GM23248 (cell line): ENCODE measurements around the gene PDE1A. TPM values are rescaled to one million over a fixed set of nuclear protein-coding genes. Genes with fewer than 3 reads are reported as not detected.
"Not testable (repeated sequence)": the region's sequence is repeated elsewhere in the genome, so short reads cannot be mapped to it uniquely, and the experiment has no call there.

Source experiments
- DNase-seq: peaks from one replicate; pipeline ENCODE4 v3.0.0-alpha.2; 2015
- H2AFZ ChIP-seq: fragments of 200-600 bp; sonication (generic); 2 replicates; pipeline ENCODE4 v1.6.1; 2016; ENCODE audit warnings: antibody characterized with exemption
- H3F3A ChIP-seq: fragments of 200-600 bp; sonication (generic); 2 replicates; pipeline ENCODE4 v1.6.1; 2016; ENCODE audit warnings: mild to moderate bottlenecking, antibody characterized with exemption, mixed run types; ENCODE audit not compliant: insufficient read depth
- H3K27ac ChIP-seq: fragments of 200-600 bp; sonication (generic); 2 replicates; pipeline ENCODE4 v1.5.1; 2016; ENCODE audit warnings: mild to moderate bottlenecking
- H3K27me3 ChIP-seq: fragments of 200-600 bp; sonication (generic); replicated peaks from 2 replicates; pipeline ENCODE4 v1.6.1; 2016; ENCODE audit warnings: mild to moderate bottlenecking; ENCODE audit not compliant: insufficient read depth
- H3K36me3 ChIP-seq: fragments of 200-600 bp; sonication (generic); 2 replicates; pipeline ENCODE4 v1.6.1; 2016; ENCODE audit warnings: low read depth, mild to moderate bottlenecking
- H3K4me1 ChIP-seq: fragments of 200-600 bp; sonication (generic); 2 replicates; pipeline ENCODE4 v1.6.1; 2016; ENCODE audit warnings: mild to moderate bottlenecking; ENCODE audit not compliant: insufficient read depth
- H3K4me2 ChIP-seq: fragments of 200-600 bp; sonication (generic); one replicate; pipeline ENCODE4 v1.6.1; 2016; ENCODE audit warnings: mild to moderate bottlenecking; ENCODE audit not compliant: unreplicated experiment
- H3K4me3 ChIP-seq: fragments of 200-600 bp; sonication (generic); 2 replicates; pipeline ENCODE4 v1.5.1; 2016; ENCODE audit warnings: mild to moderate bottlenecking
- H3K79me2 ChIP-seq: fragments of 200-600 bp; sonication (generic); 2 replicates; pipeline ENCODE4 v1.6.1; 2016; ENCODE audit warnings: mild to moderate bottlenecking; ENCODE audit not compliant: insufficient read depth
- H3K9ac ChIP-seq: fragments of 200-600 bp; sonication (generic); 2 replicates; pipeline ENCODE4 v1.6.1; 2016; ENCODE audit warnings: mild to moderate bottlenecking
- H3K9me2 ChIP-seq: fragments of 200-600 bp; sonication (generic); 2 replicates; pipeline ENCODE4 v1.6.1; 2016; ENCODE audit warnings: mixed run types, mild to moderate bottlenecking, moderate library complexity; ENCODE audit not compliant: insufficient read depth
- H3K9me3 ChIP-seq: fragments of 200-600 bp; sonication (generic); one replicate; pipeline ENCODE4 v1.6.1; 2017; ENCODE audit warnings: low read depth
- H4K20me1 ChIP-seq: fragments of 200-600 bp; sonication (generic); 2 replicates; pipeline ENCODE4 v1.6.0; 2016; ENCODE audit not compliant: insufficient read depth
- EZH2 ChIP-seq: fragments of 200-600 bp; sonication (generic); IDR thresholded peaks from 2 replicates; pipeline ENCODE4 v1.6.1; 2018; ENCODE audit warnings: antibody characterized with exemption, mild to moderate bottlenecking; ENCODE audit not compliant: insufficient read depth, poor library complexity, severe bottlenecking
- EZH2phosphoT487 ChIP-seq: fragments of 200-600 bp; sonication (generic); IDR thresholded peaks from 2 replicates; pipeline ENCODE4 v1.6.1; 2018; ENCODE audit warnings: antibody characterized with exemption, moderate library complexity, mild to moderate bottlenecking, low read depth; ENCODE audit not compliant: insufficient read depth
- WGBS, 2 experiments: methylation state at CpG; one replicate each; pipeline ENCODE4 v1.1.6; 2015 to 2017; ENCODE audit warnings: low lambda C conversion rate in 2 of 2, low coverage in 1 of 2; ENCODE audit errors: missing lambda C conversion rate in 2 of 2; 5-methylcytosine and 5-hydroxymethylcytosine counted together
- in situ Hi-C: fragments of 300-500 bp; cut with MboI; formaldehyde crosslinking; loops from 2 replicates; pipeline ENCODE4 v1.15.0; 2020
- polyA plus RNA-seq: library from polyadenylated mRNA; unstranded; fragments of >200 nt; fragmentation: Nextera tagmentation; extraction: Ambion mirVana; gene quantifications from 2 replicates; pipeline ENCODE4 v1.2.1, GENCODE V29; 2016
- total RNA-seq: library from RNA; depleted of rRNA; stranded (reverse); fragments of >200 nt; shearing (Covaris generic); gene quantifications from 2 replicates; pipeline ENCODE4 v1.2.3, GENCODE V29; 2014

Gene PDE1A
- total and polyA plus RNA-seq, 2 experiments from 2014 or later = 1.0 to 1.9 TPM

DNA sequence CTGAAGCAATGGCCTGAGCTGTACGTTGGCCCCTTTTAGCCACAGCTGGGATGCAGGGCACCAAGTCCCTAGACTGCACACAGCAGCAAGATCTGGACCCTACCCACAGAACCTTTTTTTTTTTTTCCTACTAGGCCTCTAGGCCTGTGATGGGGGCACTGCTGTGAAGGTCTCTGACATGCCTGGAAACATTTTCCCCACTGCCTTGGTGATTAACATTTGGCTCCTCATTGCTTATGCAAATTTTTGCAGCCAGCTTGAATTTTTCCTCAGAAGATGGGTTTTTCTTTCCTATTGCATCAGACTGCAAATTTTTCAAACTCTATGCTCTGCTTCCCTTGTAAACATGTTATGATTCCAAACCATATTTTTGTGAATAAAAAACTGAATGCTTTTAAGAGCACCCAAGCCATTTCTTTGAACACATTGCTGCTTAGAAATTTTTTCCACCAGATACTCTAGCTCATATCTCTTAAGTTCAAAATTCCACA, 33.5 kb downstream of the PDE1A start:
- Histone ChIP-seq H3K4me1 (no peaks in the 10 kb centered on the region), H3K27ac (no peak overlapping the region), H3F3A (no peaks in the 10 kb centered on the region), H3K36me3 (no peaks in the 10 kb centered on the region), H4K20me1 (no peaks in the 10 kb centered on the region), H3K9ac (no peak overlapping the region), H2AFZ (peak overlapping the region; percentile 53), H3K27me3 (no peaks in the 10 kb centered on the region), H3K9me2 (no peaks in the 10 kb centered on the region), H3K79me2 (no peaks in the 10 kb centered on the region), H3K9me3 (no peaks in the 10 kb centered on the region), H3K4me3 (no peak overlapping the region), H3K4me2 (no peak overlapping the region)
- in situ Hi-C loops = no loop called here
- WGBS, 2 experiments = 33 to 41% methylated on average over 1 of the region's 1 CpG
- TF ChIP-seq EZH2phosphoT487 (no peak), EZH2 (no peak)
- DNase-seq = no peak

GRCh38 chr2:182391443-182391842, 35.4 kb downstream of the PDE1A start:
- TF ChIP-seq EZH2phosphoT487 = no peak
- no peak for TF ChIP-seq EZH2
- Histone ChIP-seq H3K4me2 (no peak overlapping the region), H3K9me3 (no peaks in the 10 kb centered on the region), H3K36me3 (no peaks in the 10 kb centered on the region), H3K79me2 (no peaks in the 10 kb centered on the region), H3K4me1 (no peaks in the 10 kb centered on the region), H2AFZ (no peak overlapping the region), H3K9ac (no peak overlapping the region), H3K4me3 (no peak overlapping the region), H3K27me3 (no peaks in the 10 kb centered on the region), H3K9me2 (no peaks in the 10 kb centered on the region), H4K20me1 (no peaks in the 10 kb centered on the region), H3F3A (no peaks in the 10 kb centered on the region), H3K27ac (no peak overlapping the region)
- in situ Hi-C loops = no loop called here
- DNase-seq = no peak
- WGBS, 2 experiments = 83 to 88% methylated on average over 2 of the region's 2 CpGs

DNA sequence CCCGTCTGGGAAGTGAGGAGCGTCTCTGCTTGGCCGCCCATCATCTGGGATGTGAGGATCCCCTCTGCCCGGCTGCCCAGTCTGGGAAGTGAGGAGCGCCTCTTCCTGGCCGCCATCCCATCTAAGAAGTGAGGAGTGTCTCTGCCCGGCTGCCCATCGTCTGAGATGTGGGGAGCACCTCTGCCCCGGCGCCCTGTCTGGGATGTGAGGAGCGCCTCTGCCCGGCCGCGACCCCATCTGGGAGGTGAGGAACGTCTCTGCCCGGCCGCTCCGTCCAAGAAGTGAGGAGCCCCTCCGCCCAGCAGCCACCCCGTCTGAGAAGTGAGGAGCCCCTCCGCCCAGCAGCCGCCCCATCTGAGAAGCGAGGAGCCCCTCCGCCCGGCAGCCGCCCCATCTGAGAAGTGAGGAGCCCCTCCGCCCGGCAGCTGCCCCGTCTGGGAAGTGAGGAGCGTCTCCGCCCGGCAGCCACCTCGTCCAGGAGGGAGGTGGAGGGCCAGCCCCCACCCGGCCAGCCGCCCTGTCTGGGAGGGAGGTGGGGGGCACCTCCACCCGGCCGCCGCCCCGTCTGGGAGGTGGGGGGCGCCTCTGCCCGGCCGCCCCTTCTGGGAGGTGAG, 40.5 kb downstream of the PDE1A start:
- WGBS, 2 experiments = 84 to 89% methylated on average over 5 to 37 of the region's 42 CpGs
- H3K27me3 ChIP-seq, H4K20me1 ChIP-seq, H3K4me2 ChIP-seq, in situ Hi-C loops, H3K27ac ChIP-seq, H3K36me3 ChIP-seq, H3K9me3 ChIP-seq, H3K4me3 ChIP-seq, H3K9me2 ChIP-seq, H3K9ac ChIP-seq, H3F3A ChIP-seq, H2AFZ ChIP-seq, H3K79me2 ChIP-seq, DNase-seq, H3K4me1 ChIP-seq: not testable (repeated sequence)

DNA sequence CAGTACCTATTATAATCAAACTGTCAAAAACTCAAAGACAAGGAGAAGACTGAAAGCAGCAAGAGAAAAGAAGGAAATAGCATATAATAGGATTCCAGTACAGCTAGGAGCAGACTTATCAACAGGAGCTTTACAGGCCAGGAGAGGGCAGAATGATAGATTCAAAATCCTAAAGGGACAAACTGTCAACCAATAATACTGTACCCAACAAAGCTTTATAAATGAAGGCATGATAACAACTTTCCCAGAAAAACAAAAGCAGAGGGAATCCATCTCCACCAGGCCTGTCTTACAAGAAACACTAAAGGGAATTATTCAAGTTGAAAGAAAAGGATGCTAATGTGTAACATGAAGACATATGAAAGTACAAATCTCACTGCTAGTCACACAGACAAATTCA, 42.0 kb downstream of the PDE1A start:
- H3K9me3 ChIP-seq = peaks cover 3% of the 10 kb centered on the region
- no peak overlapping the region for H3K4me3 ChIP-seq
- no peaks in the 10 kb centered on the region for H3F3A ChIP-seq
- no peak overlapping the region for H3K27ac ChIP-seq
- no peaks in the 10 kb centered on the region for H4K20me1 ChIP-seq
- no peak for DNase-seq
- in situ Hi-C loops = no loop called here
- H3K9ac ChIP-seq = no peak overlapping the region
- H2AFZ ChIP-seq = no peak overlapping the region
- TF ChIP-seq EZH2phosphoT487 (no peak), EZH2 (no peak)
- H3K27me3 ChIP-seq = no peaks in the 10 kb centered on the region
- no peaks in the 10 kb centered on the region for H3K4me1 ChIP-seq
- H3K4me2 ChIP-seq = no peak overlapping the region
- no peaks in the 10 kb centered on the region for H3K79me2 ChIP-seq
- H3K9me2 ChIP-seq = no peaks in the 10 kb centered on the region
- H3K36me3 ChIP-seq = no peaks in the 10 kb centered on the region

DNA sequence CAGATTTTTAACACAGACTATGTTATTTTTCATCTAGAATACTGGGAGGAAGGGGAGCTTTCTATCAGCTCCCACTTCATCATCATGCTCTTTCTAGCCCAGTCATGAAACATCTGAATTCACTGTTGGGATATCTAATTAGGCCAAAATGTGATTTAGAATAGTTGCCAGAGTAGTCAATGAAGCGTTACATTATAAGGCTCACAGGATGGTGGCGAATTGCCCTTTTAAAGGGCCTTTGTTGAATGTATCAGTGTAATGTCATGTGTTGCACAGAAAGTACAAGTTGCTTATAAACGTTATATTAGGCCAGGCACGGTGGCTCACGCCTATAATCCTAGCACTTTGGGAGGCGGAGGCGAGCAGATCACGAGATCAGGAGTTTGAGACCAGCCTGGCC, 45.6 kb downstream of the PDE1A start:
- H3K27me3 ChIP-seq = no peaks in the 10 kb centered on the region
- in situ Hi-C loops = no loop called here
- 73 to 74% methylated on average over 8 of the region's 8 CpGs for WGBS, 2 experiments
- H3K9me2 ChIP-seq = peaks cover 4% of the 10 kb centered on the region; the same call in 1 of the 2 replicates
- H3K4me3 ChIP-seq = no peak overlapping the region
- no peak overlapping the region for H3K27ac ChIP-seq
- TF ChIP-seq EZH2phosphoT487 (no peak), EZH2 (no peak)
- DNase-seq = no peak
- H2AFZ ChIP-seq = no peak overlapping the region
- H3K9ac ChIP-seq = no peak overlapping the region
- H3K36me3 ChIP-seq = no peaks in the 10 kb centered on the region
- H3K4me2 ChIP-seq = no peak overlapping the region
- no peaks in the 10 kb centered on the region for H3K4me1 ChIP-seq
- H3F3A ChIP-seq = no peaks in the 10 kb centered on the region
- H3K79me2 ChIP-seq = no peaks in the 10 kb centered on the region
- H4K20me1 ChIP-seq = no peaks in the 10 kb centered on the region
- H3K9me3 ChIP-seq = peaks cover 3% of the 10 kb centered on the region
